SK-N-MC (cell line): ENCODE measurements around the gene GFOD2.

Source experiments
- EZH2 ChIP-seq: fragments of 200-600 bp; sonication (generic); IDR thresholded peaks from one replicate; pipeline ENCODE4 v1.6.1; 2017; ENCODE audit warnings: antibody characterized with exemption
- FOXP2 ChIP-seq: optimal IDR thresholded peaks from 2 replicates; pipeline ENCODE3; 2011; ENCODE audit warnings: mild to moderate bottlenecking, moderate library complexity; ENCODE audit not compliant: insufficient read depth; ENCODE audit errors: extremely low read length, control extremely low read depth
- POLR2AphosphoS5 ChIP-seq: IDR thresholded peaks from 2 replicates; pipeline ENCODE4 v1.6.1; 2012; ENCODE audit warnings: mild to moderate bottlenecking, low read depth, low read length, borderline replicate concordance

GRCh38 chr16:67675579-67675935 is 43.6 kb downstream of the GFOD2 start:
- TF ChIP-seq POLR2AphosphoS5 = no peak
- no peak for TF ChIP-seq EZH2
- no peak for TF ChIP-seq FOXP2
